Measurements from ENCODE around the gene CDCA4. TPM values are rescaled to one million over a fixed set of nuclear protein-coding genes. Genes with fewer than 3 reads are reported as not detected.

Gene CDCA4
- total and polyA plus RNA-seq, 2 donors (not counting 3 experiments of a cell fraction or from before 2014, with no cell fraction given): 29.9 to 44.5 TPM

DNA sequence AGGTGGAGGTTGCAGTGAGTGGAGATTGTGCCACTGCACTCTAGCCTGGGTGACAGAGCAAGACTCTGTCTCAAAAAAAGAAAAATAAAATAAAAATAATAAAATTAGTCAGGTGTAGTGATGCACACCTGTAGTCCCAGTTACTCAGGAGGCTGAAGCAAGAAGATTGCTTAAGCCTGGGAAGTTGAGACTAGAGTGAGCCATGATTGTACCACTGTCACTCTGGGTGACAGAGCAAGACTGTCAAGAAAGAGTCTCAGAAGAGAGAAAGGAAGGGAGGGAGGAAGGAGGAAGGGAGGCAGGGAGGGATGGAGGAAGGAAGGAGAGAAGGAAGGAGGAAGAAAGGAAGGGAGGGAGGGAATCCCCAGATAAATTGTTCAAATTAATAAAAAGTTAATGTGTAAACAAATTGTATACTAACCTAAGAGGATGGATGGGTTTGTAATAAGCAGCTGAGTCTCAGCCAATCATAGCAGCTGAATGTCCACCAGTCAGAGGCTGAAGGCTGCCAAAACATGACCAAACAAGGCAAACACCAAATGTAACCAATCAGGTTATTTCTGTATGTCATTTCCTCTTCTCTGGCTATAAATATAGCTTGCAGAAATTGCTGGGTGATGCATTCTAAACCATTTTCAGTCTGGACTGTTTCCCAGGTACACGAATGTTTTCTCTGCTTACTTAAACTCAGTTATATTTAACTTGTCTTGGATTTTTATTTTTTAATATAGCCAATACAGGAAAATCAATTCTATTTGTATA, 6.1 kb upstream of the CDCA4 start:
- Histone ChIP-seq H3K4me1 (ENCODE audit: control insufficient read depth, extremely low read depth, insufficient read depth, low read length) (peaks cover 38% of the 10 kb centered on the region), H3K27me3 (ENCODE audit: control insufficient read depth in 2 of 2, insufficient read depth in 2 of 2, low read length in 2 of 2) (no peaks in the 10 kb centered on the region), H3K9me3 (replicated peaks; ENCODE audit: control insufficient read depth, insufficient read depth, low read length) (peaks cover 2% of the 10 kb centered on the region), H3K9ac (replicated peaks; ENCODE audit: extremely low read depth, insufficient read depth, low read length) (no peak overlapping the region), H4K20me1 (replicated peaks; ENCODE audit: control insufficient read depth, extremely low read depth, insufficient read depth, low read length) (no peaks in the 10 kb centered on the region), H3K4me3 (replicated peaks in 1 of 3; ENCODE audit: insufficient read depth in 1 of 3, low read depth in 1 of 3, low read length in 3 of 3) (no peak overlapping the region), H3K79me2 (ENCODE audit: control insufficient read depth, insufficient read depth, low read length) (no peaks in the 10 kb centered on the region), H3K9me1 (replicated peaks; ENCODE audit: control insufficient read depth, extremely low read depth, insufficient read depth, low read length) (no peaks in the 10 kb centered on the region), H2AFZ (ENCODE audit: low read depth, low read length) (no peak overlapping the region), H3K36me3 (ENCODE audit: control insufficient read depth in 2 of 2, extremely low read depth in 1 of 2, insufficient read depth in 2 of 2, low read length in 2 of 2) (no peaks in the 10 kb centered on the region), H3K4me2 (ENCODE audit: insufficient read depth, low read length) (no peak overlapping the region), H3K27ac (ENCODE audit: insufficient read depth, low read depth, low read length) (no peak overlapping the region)
- intact Hi-C loops (cut with micrococcal nuclease) (loop anchor here (2.0 kb wide), 1 partner anchor 18 kb away; no protein-coding TSS in a partner anchor), dilution Hi-C loops (cut with MboI; ENCODE audit: extremely low pct_ligation_motif_present, low sequenced_read_pairs) (no loop called here)
- ChIA-PET POLR2A (no interaction called here), CTCF (interaction anchor here (1.3 to 1.6 kb wide), 2 partner anchors 19 to 57 kb away, joined by 3 to 7 read pairs; no protein-coding TSS in a partner anchor)
- FAIRE-seq: no peak
- DNase-seq (ENCODE audit: low read depth, low spot score): no peak
- no peak for TF ChIP-seq JUN (IDR thresholded peaks at IDR 0.05; ENCODE audit: borderline replicate concordance, insufficient read depth, insufficient read length, low read depth)
- TF ChIP-seq FOS (IDR thresholded peaks at IDR 0.05; ENCODE audit: borderline replicate concordance, insufficient read depth, low read length): no peak
- TF ChIP-seq GATA2 (IDR thresholded peaks at IDR 0.05; ENCODE audit: insufficient read depth, insufficient read length, low read depth, low read length): no peak
- no peak for TF ChIP-seq POLR2AphosphoS5 (IDR thresholded peaks at IDR 0.05; ENCODE audit: insufficient read depth, low read depth, low read length)
- TF ChIP-seq, protein P1, sequence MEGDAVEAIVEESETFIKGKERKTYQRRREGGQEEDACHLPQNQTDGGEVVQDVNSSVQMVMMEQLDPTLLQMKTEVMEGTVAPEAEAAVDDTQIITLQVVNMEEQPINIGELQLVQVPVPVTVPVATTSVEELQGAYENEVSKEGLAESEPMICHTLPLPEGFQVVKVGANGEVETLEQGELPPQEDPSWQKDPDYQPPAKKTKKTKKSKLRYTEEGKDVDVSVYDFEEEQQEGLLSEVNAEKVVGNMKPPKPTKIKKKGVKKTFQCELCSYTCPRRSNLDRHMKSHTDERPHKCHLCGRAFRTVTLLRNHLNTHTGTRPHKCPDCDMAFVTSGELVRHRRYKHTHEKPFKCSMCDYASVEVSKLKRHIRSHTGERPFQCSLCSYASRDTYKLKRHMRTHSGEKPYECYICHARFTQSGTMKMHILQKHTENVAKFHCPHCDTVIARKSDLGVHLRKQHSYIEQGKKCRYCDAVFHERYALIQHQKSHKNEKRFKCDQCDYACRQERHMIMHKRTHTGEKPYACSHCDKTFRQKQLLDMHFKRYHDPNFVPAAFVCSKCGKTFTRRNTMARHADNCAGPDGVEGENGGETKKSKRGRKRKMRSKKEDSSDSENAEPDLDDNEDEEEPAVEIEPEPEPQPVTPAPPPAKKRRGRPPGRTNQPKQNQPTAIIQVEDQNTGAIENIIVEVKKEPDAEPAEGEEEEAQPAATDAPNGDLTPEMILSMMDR (IDR thresholded peaks at IDR 0.05; ENCODE audit: extremely low read depth in 1 of 2, insufficient read depth in 1 of 2, low read depth in 1 of 2, low read length in 2 of 2): no peak
- TF ChIP-seq, protein P2, sequence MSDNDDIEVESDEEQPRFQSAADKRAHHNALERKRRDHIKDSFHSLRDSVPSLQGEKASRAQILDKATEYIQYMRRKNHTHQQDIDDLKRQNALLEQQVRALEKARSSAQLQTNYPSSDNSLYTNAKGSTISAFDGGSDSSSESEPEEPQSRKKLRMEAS (IDR thresholded peaks at IDR 0.05; ENCODE audit: insufficient read depth, insufficient read length): no peak
- TF ChIP-seq POLR2A (IDR thresholded peaks at IDR 0.05; ENCODE audit: low read depth, low read length): no peak
- no peak for TF ChIP-seq MYC (IDR thresholded peaks at IDR 0.05; ENCODE audit: low read depth, low read length)
- no peak for TF ChIP-seq EZH2 (IDR thresholded peaks at IDR 0.05; ENCODE audit: borderline replicate concordance, low read depth, low read length, severe bottlenecking)
- no TSS peak for BruUV-seq (replicated peaks)
